ENCODE data around the gene CETN1.
A peak's percentile ranks its signal among the peaks of the same experiment; 100 is the strongest.

The CETN1 gene

DNA sequence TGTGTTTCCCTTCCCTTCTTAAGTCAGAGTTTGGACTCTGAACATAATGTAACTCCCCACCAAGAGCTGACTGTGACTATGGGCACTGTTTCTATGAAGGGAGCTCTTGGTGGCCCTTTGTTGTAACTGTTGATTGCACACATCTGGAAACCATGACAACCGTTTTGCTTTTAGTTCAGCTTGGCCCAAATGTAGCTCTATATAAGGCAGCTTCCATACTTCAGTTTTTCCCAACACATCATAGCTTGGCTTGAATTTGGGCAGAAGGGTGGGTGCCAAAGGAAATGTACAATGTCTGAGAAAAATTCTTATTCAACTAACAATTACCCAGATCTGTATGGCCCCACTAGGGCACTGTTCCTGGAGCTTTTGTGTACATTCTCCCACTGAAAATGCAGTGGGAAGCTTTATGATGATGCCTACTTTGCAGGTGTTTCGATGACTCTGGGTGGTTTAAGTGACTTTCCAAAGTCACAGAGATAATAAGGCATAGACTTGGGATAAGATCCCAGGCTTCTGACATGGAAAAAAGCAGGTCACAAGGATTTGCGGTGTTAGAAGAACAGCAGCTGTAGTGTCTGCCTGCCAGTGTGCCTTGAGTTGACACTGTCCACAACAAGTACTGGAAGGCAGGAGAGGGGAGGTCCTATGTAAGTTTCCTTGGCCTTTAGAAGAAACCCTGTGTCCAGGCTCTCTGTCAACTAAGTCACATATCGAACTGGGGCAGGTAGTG lies 2.4 kb upstream of the CETN1 start:
- DNase-seq, result no peak

- no peak for DNase-seq
These were observed 942 bp upstream of the CETN1 start for GRCh38 chr18:579238-579637.

- no peak for DNase-seq
These were observed 916 bp downstream of the CETN1 start for GRCh38 chr18:581096-581495.

- no peak for DNase-seq
These were observed 2.3 kb downstream of the CETN1 start for GRCh38 chr18:582465-582864.

DNA sequence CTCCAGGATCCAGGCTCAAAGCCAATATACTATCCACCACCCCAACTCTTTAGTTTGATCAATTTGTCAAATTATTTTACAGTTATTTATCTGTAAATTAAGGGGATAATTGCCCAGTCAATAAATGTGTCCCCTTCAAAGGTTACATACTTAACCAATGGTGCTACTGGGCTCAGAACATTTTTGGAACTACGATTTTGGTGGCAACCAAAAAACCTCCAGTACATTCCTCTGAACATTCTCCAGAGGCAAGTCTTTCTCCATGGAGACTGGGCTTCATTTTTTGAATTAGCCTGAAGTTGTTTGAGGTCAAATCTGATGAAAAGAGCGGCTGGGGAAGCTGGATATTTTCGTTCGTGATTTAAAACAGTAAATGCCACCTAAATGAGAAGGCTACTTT lies 14.9 kb downstream of the CETN1 start:
- DNase-seq, result no peak

- no peak for DNase-seq
These were observed 15.4 kb downstream of the CETN1 start for GRCh38 chr18:595571-595970.

DNA sequence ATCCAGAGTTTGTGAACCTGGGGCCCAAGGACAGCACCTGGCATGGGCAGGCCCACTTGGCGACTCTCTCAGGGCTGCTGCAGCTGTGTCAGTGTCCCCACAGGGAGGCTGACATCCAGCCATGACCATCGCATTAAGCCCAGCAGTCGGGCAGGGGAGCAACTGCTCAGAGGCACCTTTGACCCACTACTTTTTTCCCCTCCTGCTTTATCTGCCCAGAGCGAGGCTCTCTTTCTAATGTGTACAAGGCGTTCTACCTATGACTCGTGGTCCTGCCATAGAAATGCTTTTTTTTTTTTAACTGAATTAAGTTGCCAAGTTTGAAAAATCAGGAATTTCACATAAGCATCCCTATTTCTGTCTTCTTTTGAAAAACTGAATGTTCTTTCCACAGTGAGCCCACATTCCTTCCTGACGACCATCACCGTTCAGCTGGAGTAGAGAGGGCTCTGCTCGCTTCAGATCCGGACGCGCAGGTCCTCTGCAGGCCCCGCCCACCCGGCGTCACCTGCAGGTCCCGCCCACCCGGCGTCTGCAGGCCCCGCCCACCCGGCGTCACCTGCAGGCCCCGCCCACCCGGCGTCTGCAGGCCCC lies 16.2 kb downstream of the CETN1 start:
- peak in 1 of 2 experiments; percentile 76 for DNase-seq

DNA sequence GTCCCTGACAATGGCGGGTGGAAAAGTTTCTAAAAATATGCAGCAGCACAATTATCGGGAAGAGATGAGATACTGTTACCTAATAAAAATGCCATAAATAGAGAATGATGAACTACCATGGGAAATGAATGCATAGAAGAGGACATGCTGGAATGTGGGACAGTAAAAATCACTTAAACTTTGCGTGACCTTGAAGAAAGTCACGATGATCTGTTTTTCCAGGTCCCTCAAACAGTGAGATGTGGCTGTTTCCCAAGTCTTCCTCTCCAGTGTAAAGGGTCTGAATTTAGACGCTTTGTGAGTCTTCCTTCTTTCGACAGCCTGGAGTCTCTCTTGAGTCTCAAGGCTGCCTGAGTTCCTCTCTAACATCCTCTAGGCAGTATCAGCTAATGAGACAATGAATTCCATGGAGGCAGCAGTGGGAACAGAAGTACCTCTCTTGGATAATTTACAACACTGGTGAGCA lies 18.0 kb downstream of the CETN1 start:
- no peak for DNase-seq

DNA sequence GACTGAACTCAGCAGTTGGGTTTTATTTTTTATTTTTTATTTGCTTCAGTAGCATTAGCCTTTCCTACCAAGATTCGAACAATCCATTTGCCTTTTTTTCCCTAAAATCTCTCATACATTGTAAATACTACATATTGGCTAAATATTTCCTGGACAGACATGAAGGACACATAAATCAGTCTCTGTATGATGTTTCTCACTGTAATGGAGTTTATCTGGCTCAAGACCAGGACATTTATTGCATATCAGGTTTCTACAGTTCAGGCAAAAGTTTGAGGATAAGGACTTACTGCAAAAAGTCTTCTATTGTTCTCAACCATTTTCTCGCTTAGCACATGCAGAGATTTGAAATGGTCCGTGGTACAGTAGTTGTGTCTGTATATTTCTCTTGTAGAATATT lies 19.9 kb downstream of the CETN1 start:
- DNase-seq, result no peak

- DNase-seq, result no peak
These were observed 24.6 kb downstream of the CETN1 start for GRCh38 chr18:604771-605170.

GRCh38 chr18:607930-608329 lies 27.8 kb downstream of the CETN1 start:
- DNase-seq, result no peak

DNA sequence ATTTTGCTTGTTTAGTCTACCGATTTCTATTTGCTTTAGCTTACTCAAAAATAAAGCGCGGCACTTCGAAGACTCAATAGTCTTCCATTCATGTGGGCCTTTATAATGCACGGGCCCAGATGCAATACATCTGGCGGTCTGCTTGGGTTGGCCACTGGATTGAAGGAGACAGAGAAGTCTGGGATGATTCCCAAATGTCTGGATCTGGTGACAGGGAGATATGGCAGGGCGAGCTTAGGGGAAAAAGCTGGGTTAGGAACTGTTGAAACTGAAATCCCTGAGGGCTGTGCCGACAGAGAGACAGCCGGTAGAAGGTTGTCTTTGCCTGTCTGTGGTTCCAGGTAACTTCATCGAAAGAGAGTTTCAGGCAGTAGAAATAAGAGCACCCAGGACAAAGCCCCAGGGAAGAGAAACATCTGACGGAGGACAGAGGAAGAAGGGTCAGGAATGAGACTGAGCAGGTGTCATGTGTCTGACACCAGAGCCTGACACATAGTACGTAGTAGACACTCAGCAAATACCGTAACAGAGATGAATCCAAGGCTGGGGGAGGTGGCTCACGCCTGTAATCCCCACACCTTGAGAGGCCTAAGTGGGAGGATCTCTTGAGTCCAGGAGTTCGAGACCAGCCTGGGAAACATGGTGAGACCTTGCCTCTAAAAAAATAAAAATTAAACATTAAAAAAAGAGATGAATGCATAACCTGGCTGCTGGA lies 30.2 kb downstream of the CETN1 start:
- no peak for DNase-seq

- no peak for DNase-seq
These were observed 32.0 kb downstream of the CETN1 start for GRCh38 chr18:612156-612555.

GRCh38 chr18:614193-614592 lies 34.0 kb downstream of the CETN1 start:
- DNase-seq, result no peak

DNA sequence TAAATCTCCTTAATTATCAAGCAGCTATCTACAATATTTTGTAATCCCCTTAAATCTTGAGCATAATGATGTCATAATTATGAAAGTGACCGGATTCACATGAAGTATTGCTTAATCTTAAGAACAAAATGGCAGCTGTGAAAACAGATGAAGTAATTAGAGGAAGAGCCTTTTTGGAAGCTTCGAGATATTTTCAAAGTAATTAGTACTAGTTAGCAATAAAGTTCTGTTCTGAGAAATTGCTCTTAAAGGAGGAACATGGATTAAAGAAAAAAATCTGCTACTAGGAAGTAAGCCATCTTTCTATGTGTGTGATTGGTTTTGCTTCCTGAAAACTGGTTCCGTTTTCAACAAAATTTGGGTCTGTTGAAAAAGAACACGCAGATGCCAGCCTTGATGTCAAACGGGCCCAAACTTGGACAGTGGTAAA lies 34.9 kb downstream of the CETN1 start:
- no peak for DNase-seq

GRCh38 chr18:615773-616172 lies 35.6 kb downstream of the CETN1 start:
- DNase-seq, result no peak

DNA sequence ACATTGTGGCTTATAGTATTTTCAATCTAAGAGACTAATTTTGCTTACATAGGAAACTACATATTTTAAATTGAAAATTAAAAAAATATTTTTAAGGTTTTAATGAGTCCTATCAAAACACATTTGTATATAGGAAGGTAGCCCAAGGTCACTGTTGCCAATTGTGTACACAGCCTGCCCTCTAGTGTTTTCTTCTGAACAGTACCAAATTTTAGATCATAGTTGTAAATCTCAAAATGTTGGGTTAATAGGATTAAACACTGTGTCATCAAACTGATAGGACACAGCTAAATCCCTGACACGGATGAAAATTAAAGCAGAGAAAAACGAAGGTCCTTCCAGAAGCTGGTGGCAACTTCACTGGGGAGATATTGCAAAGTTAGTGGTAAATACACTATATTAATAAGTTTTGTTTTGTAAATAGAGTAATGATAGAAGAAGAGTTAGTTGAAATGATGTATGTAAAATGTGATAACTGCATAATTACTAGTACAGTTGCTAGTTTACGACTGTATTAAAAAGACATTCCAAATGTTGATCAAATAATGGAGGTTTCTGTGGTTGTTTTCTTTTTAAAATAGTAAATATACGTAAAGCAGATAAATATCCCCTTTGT lies 36.3 kb downstream of the CETN1 start:
- DNase-seq, result peak in 1 of 2 experiments; percentile 33

DNA sequence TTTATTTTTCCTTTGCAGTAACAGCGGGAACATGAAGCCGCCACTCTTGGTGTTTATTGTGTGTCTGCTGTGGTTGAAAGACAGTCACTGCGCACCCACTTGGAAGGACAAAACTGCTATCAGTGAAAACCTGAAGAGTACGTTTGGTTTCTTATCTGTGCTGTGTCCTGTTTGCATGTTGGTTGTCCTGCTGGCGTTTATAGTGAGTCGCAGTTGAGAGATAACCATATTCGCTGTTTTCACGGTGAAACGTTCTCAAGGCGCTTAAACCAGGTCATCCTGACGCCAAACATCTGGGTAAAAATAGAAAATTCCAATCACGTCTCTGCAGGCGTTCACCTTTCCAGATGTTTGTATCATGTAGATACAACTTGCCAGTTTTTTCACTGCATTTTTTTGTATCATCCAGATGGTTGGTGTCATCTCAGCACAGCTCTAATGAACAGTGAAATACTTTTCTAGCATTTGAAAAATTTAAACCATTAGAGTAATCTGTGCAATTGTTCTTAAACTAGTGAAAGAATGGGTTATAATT lies 37.9 kb downstream of the CETN1 start:
- DNase-seq, result no peak

- no peak for DNase-seq
These were observed 38.4 kb downstream of the CETN1 start for GRCh38 chr18:618618-619017.

DNA sequence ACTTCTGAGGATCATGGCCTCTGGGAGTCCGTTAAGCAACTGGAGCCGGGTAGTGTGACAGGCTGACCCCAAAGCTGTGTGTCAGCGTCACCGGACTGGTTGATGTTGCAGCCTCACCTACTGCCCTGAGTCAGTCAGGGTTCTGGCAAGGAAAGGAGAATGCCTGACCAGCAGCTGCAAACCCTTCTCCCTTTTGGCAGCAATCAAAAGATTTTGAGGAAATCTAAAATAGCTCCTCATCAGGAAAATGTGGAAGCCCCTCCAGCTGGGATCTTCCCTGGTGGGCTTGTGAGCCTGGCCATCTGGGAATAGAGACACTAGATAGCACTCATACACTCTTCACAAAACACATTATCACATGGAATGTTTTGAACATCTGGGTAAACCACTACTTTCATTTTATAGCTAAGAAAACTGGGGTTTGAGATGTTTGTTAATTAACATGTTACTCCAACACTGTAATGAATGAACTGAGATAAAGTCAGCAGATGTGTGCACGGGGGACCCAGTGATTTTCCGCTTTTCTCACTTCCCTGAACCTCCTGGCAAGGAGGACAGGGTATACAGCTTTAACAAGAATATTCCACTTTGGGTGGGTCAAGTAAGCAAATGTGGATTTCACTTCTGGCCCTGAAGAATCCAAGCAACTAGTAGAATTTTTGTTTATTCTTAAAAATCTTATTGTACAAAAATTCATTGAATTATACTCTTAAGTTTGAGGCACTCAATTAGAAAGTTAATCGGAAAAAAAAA lies 41.3 kb downstream of the CETN1 start:
- DNase-seq, result no peak

GRCh38 chr18:622289-622688 lies 42.1 kb downstream of the CETN1 start:
- no peak for DNase-seq

DNA sequence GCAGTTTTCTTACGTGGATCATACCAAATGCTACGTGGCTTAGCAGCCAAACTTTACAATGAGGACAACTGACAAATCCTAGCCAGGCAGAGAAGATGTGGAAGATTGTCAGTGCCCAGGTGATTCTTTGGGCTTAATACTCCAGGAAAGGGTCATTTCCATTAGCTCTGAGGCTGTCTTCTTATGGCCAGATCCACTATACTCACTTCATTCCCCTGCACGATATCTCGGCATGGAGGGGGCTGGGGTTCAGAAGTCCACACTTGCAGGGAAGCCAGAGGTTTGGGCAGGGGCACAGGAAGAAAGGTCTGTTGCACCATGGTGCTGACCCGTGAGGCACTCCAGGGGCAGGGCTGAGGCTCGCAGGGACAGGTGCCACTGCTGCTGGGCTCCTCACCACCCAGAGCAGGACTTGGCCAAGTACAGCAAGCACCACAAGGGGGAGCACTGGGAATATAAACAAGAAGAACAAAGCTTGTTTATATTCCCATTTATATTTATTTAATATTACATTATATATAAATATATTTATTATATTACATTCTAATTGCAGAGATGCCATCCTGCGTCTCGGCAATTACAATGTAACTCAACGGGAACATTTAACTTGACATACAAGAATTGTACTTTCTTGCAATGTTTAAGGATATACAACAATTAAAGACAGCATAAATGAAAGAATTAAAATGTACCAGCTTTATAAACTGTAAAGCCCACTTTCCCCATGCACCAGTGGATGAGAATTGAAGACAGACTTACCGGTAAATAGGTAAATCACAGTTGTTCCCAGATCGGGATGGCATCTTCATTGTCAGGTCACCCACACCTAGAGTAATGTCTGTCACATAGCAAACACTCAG lies 43.8 kb downstream of the CETN1 start:
- peak; percentile 27 to 70 for DNase-seq

All from NCI-H526 (cell line).